CD14-positive monocyte (primary cell): ENCODE results near the gene CD302. TPM values are rescaled to one million over a fixed set of nuclear protein-coding genes. Genes with fewer than 3 reads are reported as not detected.

Source experiments
- DNase-seq, 3 donors: peaks; one replicate each; pipeline ENCODE4 v3.0.0-alpha.2; 2011 to 2022
- H2AFZ ChIP-seq: 2 replicates; pipeline ENCODE4 v1.6.0; 2012; ENCODE audit warnings: mild to moderate bottlenecking, low read depth, low read length, inconsistent platforms; ENCODE audit not compliant: insufficient read depth, poor library complexity, severe bottlenecking
- H3K27ac ChIP-seq, 2 donors: 1 replicate in 1 of 2; 2 replicates in 1 of 2; pipeline ENCODE4 v1.5.1; 2012 to 2013; ENCODE audit warnings: low read length in 2 of 2, control low read depth in 1 of 2, inconsistent platforms in 1 of 2, low read depth in 1 of 2, mild to moderate bottlenecking in 1 of 2
- H3K27me3 ChIP-seq, 2 donors: one replicate each; pipeline versions ENCODE4 v1.6.0 to v1.6.1; 2011 to 2013; ENCODE audit warnings: low read length in 2 of 2; ENCODE audit not compliant: control insufficient read depth in 2 of 2, insufficient read depth in 2 of 2
- H3K36me3 ChIP-seq, 2 donors: replicated peaks in 1 of 2; 1 replicate in 1 of 2; 2 replicates in 1 of 2; pipeline versions ENCODE4 v1.5.1 to v1.6.1; 2012 to 2013; ENCODE audit warnings: low read length in 2 of 2, control low read depth in 1 of 2, inconsistent platforms in 1 of 2, mild to moderate bottlenecking in 1 of 2; ENCODE audit not compliant: insufficient read depth in 2 of 2, control insufficient read depth in 1 of 2
- H3K4me1 ChIP-seq, 2 donors: 1 replicate in 1 of 2; 2 replicates in 1 of 2; pipeline versions ENCODE4 v1.5.1 to v1.6.1; 2012 to 2013; ENCODE audit warnings: low read length in 2 of 2, control low read depth in 1 of 2, inconsistent platforms in 1 of 2, mild to moderate bottlenecking in 1 of 2, moderate library complexity in 1 of 2; ENCODE audit not compliant: insufficient read depth in 2 of 2, control insufficient read depth in 1 of 2
- H3K4me2 ChIP-seq: replicated peaks from 2 replicates; pipeline ENCODE3; 2012; ENCODE audit warnings: low read length, moderate library complexity, mild to moderate bottlenecking; ENCODE audit not compliant: poor library complexity, severe bottlenecking; ENCODE audit errors: extremely low read depth
- H3K4me3 ChIP-seq, 3 experiments: fragments of 200-600 bp in 1 of 3; sonication (generic) in 1 of 3; replicated peaks in 1 of 3; 1 replicate in 2 of 3; 2 replicates in 1 of 3; pipeline ENCODE4 v1.5.1; 2011 to 2013; ENCODE audit warnings: low read length in 3 of 3, mild to moderate bottlenecking in 3 of 3, control low read depth in 2 of 3, low read depth in 2 of 3, inconsistent platforms in 1 of 3, moderate library complexity in 1 of 3
- H3K79me2 ChIP-seq: 2 replicates; pipeline ENCODE4 v1.6.0; 2012; ENCODE audit warnings: mild to moderate bottlenecking, control low read depth, inconsistent platforms, low read length, moderate library complexity; ENCODE audit not compliant: insufficient read depth
- H3K9ac ChIP-seq: 2 replicates; pipeline ENCODE4 v1.6.0; 2017; ENCODE audit warnings: low read length, mild to moderate bottlenecking; ENCODE audit not compliant: insufficient read depth, poor library complexity, severe bottlenecking
- H3K9me3 ChIP-seq, 2 donors: replicated peaks in 1 of 2; 1 replicate in 1 of 2; 2 replicates in 1 of 2; pipeline versions ENCODE4 v1.5.1 to v1.6.1; 2012 to 2013; ENCODE audit warnings: low read length in 2 of 2, control low read depth in 1 of 2; ENCODE audit not compliant: control insufficient read depth in 1 of 2, insufficient read depth in 1 of 2
- H4K20me1 ChIP-seq: 2 replicates; pipeline ENCODE4 v1.6.0; 2012; ENCODE audit warnings: mild to moderate bottlenecking, low read length, control low read depth, moderate library complexity; ENCODE audit not compliant: insufficient read depth
- H3K27ac Mint-ChIP-seq, 7 donors: one replicate each; pipeline ENCODE4 v1.8.0; 2020; ENCODE audit warnings: mild to moderate bottlenecking in 7 of 7, mixed read lengths in 7 of 7, moderate library complexity in 6 of 7, inconsistent platforms in 2 of 7
- H3K27me3 Mint-ChIP-seq, 3 donors: one replicate each; pipeline ENCODE4 v1.8.0; 2021 to 2022; ENCODE audit warnings: low read depth in 3 of 3, mild to moderate bottlenecking in 3 of 3, mixed read lengths in 3 of 3, moderate library complexity in 3 of 3, inconsistent platforms in 1 of 3
- H3K36me3 Mint-ChIP-seq, 2 donors: one replicate each; pipeline ENCODE4 v1.8.0; 2020; ENCODE audit warnings: mixed read lengths in 2 of 2, inconsistent platforms in 1 of 2, mild to moderate bottlenecking in 1 of 2
- H3K4me1 Mint-ChIP-seq: one replicate; pipeline ENCODE4 v1.8.0; 2020; ENCODE audit warnings: mild to moderate bottlenecking, mixed read lengths
- H3K4me3 Mint-ChIP-seq, 2 donors: one replicate each; pipeline ENCODE4 v1.8.0; 2020; ENCODE audit warnings: mild to moderate bottlenecking in 2 of 2, mixed read lengths in 2 of 2, moderate library complexity in 1 of 2
- H3K9me3 Mint-ChIP-seq, 7 donors: one replicate each; pipeline ENCODE4 v1.8.0; 2020 to 2022; ENCODE audit warnings: mixed read lengths in 7 of 7, mild to moderate bottlenecking in 6 of 7, moderate library complexity in 6 of 7, inconsistent platforms in 2 of 7
- WGBS: methylation state at CpG from one replicate; pipeline ENCODE4 v1.1.5; 2013; ENCODE audit warnings: missing lambda C conversion rate; ENCODE audit not compliant: insufficient coverage; 5-methylcytosine and 5-hydroxymethylcytosine counted together
- intact Hi-C, 2 donors: fragments of 100-400 bp; cut with micrococcal nuclease; formaldehyde crosslinking; loops; one replicate each; pipeline versions ENCODE4 v1.15.0 to v1.15.1; 2023
- polyA plus RNA-seq, 3 donors: library from polyadenylated mRNA; depleted of rRNA in 1 of 3; unstranded in 2 of 3; stranded (reverse) in 1 of 3; fragments of 300-500 nt in 2 of 3; fragments of >200 nt in 1 of 3; fragmentation: Illumina TruSeq in 2 of 3; gene quantifications; 1 replicate in 2 of 3; 2 replicates in 1 of 3; pipeline ENCODE4 v1.2.3, GENCODE V29; 2012 to 2021
- TF ChIP-seq, protein P1 (sequence below): fragments of 200-600 bp; IDR thresholded peaks from one replicate; pipeline ENCODE4 v1.8.0; 2022; ENCODE audit warnings: antibody characterized with exemption, mild to moderate bottlenecking

The CD302 gene
- polyA plus RNA-seq, 3 donors, result 90.3 to 214 (median 146) TPM

DNA sequence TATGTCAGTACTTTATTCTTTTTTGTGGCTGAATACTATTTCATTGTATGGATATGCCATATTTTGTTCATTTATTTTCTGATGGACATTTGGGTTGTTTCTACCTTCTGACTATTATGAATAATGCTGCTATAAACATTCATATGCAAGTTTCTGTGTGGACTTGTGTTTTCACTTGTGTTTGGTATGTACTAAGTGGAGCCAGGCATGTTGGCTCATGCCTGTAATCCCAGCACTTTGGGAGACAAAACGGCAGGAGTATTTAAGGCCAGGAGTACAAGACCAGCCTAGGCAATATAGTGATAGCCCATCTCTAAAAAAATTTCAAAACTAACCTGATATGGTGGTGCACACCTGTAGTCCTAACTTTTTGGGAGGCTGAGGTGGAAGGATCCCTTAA is 62.4 kb downstream of the CD302 start:
- TF ChIP-seq, protein P1, sequence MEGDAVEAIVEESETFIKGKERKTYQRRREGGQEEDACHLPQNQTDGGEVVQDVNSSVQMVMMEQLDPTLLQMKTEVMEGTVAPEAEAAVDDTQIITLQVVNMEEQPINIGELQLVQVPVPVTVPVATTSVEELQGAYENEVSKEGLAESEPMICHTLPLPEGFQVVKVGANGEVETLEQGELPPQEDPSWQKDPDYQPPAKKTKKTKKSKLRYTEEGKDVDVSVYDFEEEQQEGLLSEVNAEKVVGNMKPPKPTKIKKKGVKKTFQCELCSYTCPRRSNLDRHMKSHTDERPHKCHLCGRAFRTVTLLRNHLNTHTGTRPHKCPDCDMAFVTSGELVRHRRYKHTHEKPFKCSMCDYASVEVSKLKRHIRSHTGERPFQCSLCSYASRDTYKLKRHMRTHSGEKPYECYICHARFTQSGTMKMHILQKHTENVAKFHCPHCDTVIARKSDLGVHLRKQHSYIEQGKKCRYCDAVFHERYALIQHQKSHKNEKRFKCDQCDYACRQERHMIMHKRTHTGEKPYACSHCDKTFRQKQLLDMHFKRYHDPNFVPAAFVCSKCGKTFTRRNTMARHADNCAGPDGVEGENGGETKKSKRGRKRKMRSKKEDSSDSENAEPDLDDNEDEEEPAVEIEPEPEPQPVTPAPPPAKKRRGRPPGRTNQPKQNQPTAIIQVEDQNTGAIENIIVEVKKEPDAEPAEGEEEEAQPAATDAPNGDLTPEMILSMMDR, result no peak
- Mint-ChIP-seq H3K27ac (peak overlapping the region in 2 of 7 donors; percentile 41 to 47), H3K27me3 (no peaks in the 10 kb centered on the region), H3K4me3 (no peak overlapping the region), H3K9me3 (peaks cover 0 to 3% (median 0%) of the 10 kb centered on the region in 7 donors), H3K36me3 (peaks cover 56 to 75% of the 10 kb centered on the region in 2 donors), H3K4me1 (peaks cover 14% of the 10 kb centered on the region)
- no peak overlapping the region for H3K4me3 ChIP-seq
- peaks cover 36 to 96% of the 10 kb centered on the region in 2 donors for H3K36me3 ChIP-seq
- H2AFZ ChIP-seq, result no peak overlapping the region
- no peaks in the 10 kb centered on the region for H3K4me1 ChIP-seq
- no peak overlapping the region for H3K4me2 ChIP-seq
- H3K79me2 ChIP-seq, result peaks cover 100% of the 10 kb centered on the region
- DNase-seq, result no peak
- peak overlapping the region in 1 of 2 donors; percentile 22 for H3K27ac ChIP-seq
- H3K27me3 ChIP-seq, result no peaks in the 10 kb centered on the region
- H3K9me3 ChIP-seq, result no peaks in the 10 kb centered on the region
- intact Hi-C loops, result no loop called here
- H3K9ac ChIP-seq, result no peak overlapping the region
- H4K20me1 ChIP-seq, result peaks cover 99% of the 10 kb centered on the region
- no CpG with 5 or more reads among the region's 1 CpG for WGBS

DNA sequence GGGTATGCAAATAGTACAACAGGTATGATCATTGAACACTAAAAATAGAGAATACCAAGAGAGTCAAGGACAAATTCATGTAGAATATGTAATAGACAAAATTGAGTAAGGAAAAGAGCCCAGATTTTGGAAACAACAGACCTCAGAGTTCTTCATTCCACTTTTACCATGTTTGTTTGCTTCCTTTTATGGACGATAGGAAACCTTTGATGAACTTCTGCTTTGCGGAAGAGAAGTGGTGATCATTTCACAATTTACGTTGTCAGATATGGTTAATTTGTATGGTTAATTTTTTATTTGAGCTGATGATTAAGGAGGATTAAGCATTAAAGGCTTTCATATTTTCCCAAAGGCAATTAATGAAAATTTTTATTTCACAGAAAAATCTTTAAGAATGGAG is 69.4 kb downstream of the CD302 start:
- peak overlapping the region; percentile 12 to 88 (median 65) for H3K27ac Mint-ChIP-seq
- Histone ChIP-seq H3K4me3 (peak overlapping the region in 1 of 3 experiments; percentile 32), H3K27ac (peak overlapping the region in 1 of 2 donors; percentile 50), H3K9ac (no peak overlapping the region), H3K4me1 (peaks cover 16 to 34% of the 10 kb centered on the region in 2 donors), H3K36me3 (peaks cover 31 to 42% of the 10 kb centered on the region in 2 donors), H2AFZ (no peak overlapping the region), H3K27me3 (no peaks in the 10 kb centered on the region), H3K79me2 (peaks cover 100% of the 10 kb centered on the region), H3K9me3 (no peaks in the 10 kb centered on the region), H3K4me2 (peak overlapping the region; percentile 37), H4K20me1 (peaks cover 99% of the 10 kb centered on the region)
- H3K36me3 Mint-ChIP-seq, result peaks cover 27 to 62% of the 10 kb centered on the region in 2 donors
- peak; percentile 27 to 44 (median 30) for DNase-seq
- intact Hi-C loops, result no loop called here
- peak overlapping the region in 1 of 2 donors; percentile 27 for H3K4me3 Mint-ChIP-seq
- H3K27me3 Mint-ChIP-seq, result no peaks in the 10 kb centered on the region
- WGBS, result no CpG with 5 or more reads among the region's 3 CpGs
- H3K9me3 Mint-ChIP-seq, result peaks cover 0 to 5% (median 0%) of the 10 kb centered on the region in 7 donors
- TF ChIP-seq, protein P1, result no peak
- peaks cover 33% of the 10 kb centered on the region for H3K4me1 Mint-ChIP-seq
